ENCODE measurements around the gene CCDC194.

Gene CCDC194

GRCh38 chr19:17346109-17346671, 47.8 kb downstream of the CCDC194 start:
- Histone ChIP-seq H3K27ac (peak overlapping the region in 14 of 21 experiments; percentile 13 to 80 (median 66)), H3K4me3 (no peak overlapping the region)

GRCh38 chr19:17341845-17342244, 52.2 kb downstream of the CCDC194 start:
- Histone ChIP-seq H3K4me3 (no peak overlapping the region), H3K27ac (no peak overlapping the region)

- H3K4me3 ChIP-seq, result no peak overlapping the region
- no peak overlapping the region for H3K27ac ChIP-seq
Measured at GRCh38 chr19:17341386-17341785, 52.6 kb downstream of the CCDC194 start.

GRCh38 chr19:17340871-17341357, 53.1 kb downstream of the CCDC194 start:
- no peak overlapping the region for H3K4me3 ChIP-seq

More at GRCh38 chr19:17340871-17341357, 53.1 kb downstream of the CCDC194 start:
- H3K27ac ChIP-seq, result no peak overlapping the region

All from skin epidermis (tissue), 12 donors.